ENCODE measurements around the gene GNAT1.
"Not testable (repeated sequence)": the region's sequence is repeated elsewhere in the genome, so short reads cannot be mapped to it uniquely, and the experiment has no call there.

Gene GNAT1

GRCh38 chr3:50207359-50208042 is 16.1 kb downstream of the GNAT1 start:
- Mint-ChIP-seq H3K27me3 (peaks cover 31% of the 10 kb centered on the region), H3K27ac (no peak overlapping the region), H3K4me3 (no peak overlapping the region), H3K4me1 (no peaks in the 10 kb centered on the region), H3K9me3 (no peaks in the 10 kb centered on the region), H3K36me3 (no peaks in the 10 kb centered on the region)
- no peak for DNase-seq (ENCODE audit: low spot score in 2 of 2)
- no peak for ATAC-seq (ENCODE audit: low read depth)

- H3K4me3 Mint-ChIP-seq, result no peak overlapping the region
- H3K4me1 Mint-ChIP-seq, result no peaks in the 10 kb centered on the region
- H3K9me3 Mint-ChIP-seq, result no peaks in the 10 kb centered on the region
- ATAC-seq (ENCODE audit: low read depth) (no peak), DNase-seq (ENCODE audit: low spot score in 2 of 2) (no peak)
- no peak overlapping the region for H3K27ac Mint-ChIP-seq
- no peaks in the 10 kb centered on the region for H3K36me3 Mint-ChIP-seq
- peaks cover 23% of the 10 kb centered on the region for H3K27me3 Mint-ChIP-seq
These were observed 17.4 kb downstream of the GNAT1 start for GRCh38 chr3:50208677-50209344.

- no peaks in the 10 kb centered on the region for H3K36me3 Mint-ChIP-seq
- no peaks in the 10 kb centered on the region for H3K9me3 Mint-ChIP-seq
- ATAC-seq (ENCODE audit: low read depth) (no peak), DNase-seq (ENCODE audit: low spot score in 2 of 2) (no peak)
- H3K27ac Mint-ChIP-seq, result no peak overlapping the region
- H3K4me3 Mint-ChIP-seq, result no peak overlapping the region
- H3K4me1 Mint-ChIP-seq, result no peaks in the 10 kb centered on the region
- H3K27me3 Mint-ChIP-seq, result peaks cover 18% of the 10 kb centered on the region
These were observed 18.7 kb downstream of the GNAT1 start for GRCh38 chr3:50210176-50210509.

- H3K4me3 Mint-ChIP-seq, result no peak overlapping the region
- DNase-seq (ENCODE audit: low spot score in 2 of 2), result no peak
- ATAC-seq (ENCODE audit: low read depth), result no peak
- H3K36me3 Mint-ChIP-seq, result no peaks in the 10 kb centered on the region
- H3K27ac Mint-ChIP-seq, result no peak overlapping the region
- no peaks in the 10 kb centered on the region for H3K9me3 Mint-ChIP-seq
- H3K4me1 Mint-ChIP-seq, result no peaks in the 10 kb centered on the region
- H3K27me3 Mint-ChIP-seq, result peaks cover 20% of the 10 kb centered on the region
These were observed 19.3 kb downstream of the GNAT1 start for GRCh38 chr3:50210510-50211367.

GRCh38 chr3:50211368-50211717 is 19.9 kb downstream of the GNAT1 start:
- not testable (repeated sequence) for H3K36me3 Mint-ChIP-seq; ATAC-seq (ENCODE audit: low read depth); H3K9me3 Mint-ChIP-seq; DNase-seq (ENCODE audit: low spot score in 2 of 2); H3K4me3 Mint-ChIP-seq; H3K27ac Mint-ChIP-seq; H3K4me1 Mint-ChIP-seq
- H3K27me3 Mint-ChIP-seq, result peaks cover 18% of the 10 kb centered on the region

- no peak for ATAC-seq (ENCODE audit: low read depth)
These were observed 20.5 kb downstream of the GNAT1 start for GRCh38 chr3:50211930-50212329.

GRCh38 chr3:50212502-50212901 is 21.1 kb downstream of the GNAT1 start:
- Mint-ChIP-seq H3K4me3 (no peak overlapping the region), H3K27me3 (peaks cover 12% of the 10 kb centered on the region), H3K9me3 (no peaks in the 10 kb centered on the region), H3K4me1 (no peaks in the 10 kb centered on the region), H3K27ac (no peak overlapping the region), H3K36me3 (no peaks in the 10 kb centered on the region)
- no peak for DNase-seq (ENCODE audit: low spot score in 2 of 2)
- no peak for ATAC-seq (ENCODE audit: low read depth)

More at GRCh38 chr3:50211930-50212329, 20.5 kb downstream of the GNAT1 start:
- Mint-ChIP-seq H3K27me3 (peaks cover 14% of the 10 kb centered on the region), H3K36me3 (no peaks in the 10 kb centered on the region), H3K4me3 (no peak overlapping the region), H3K9me3 (no peaks in the 10 kb centered on the region), H3K27ac (no peak overlapping the region), H3K4me1 (no peaks in the 10 kb centered on the region)
- DNase-seq (ENCODE audit: low spot score in 2 of 2), result no peak

GRCh38 chr3:50212971-50213370 is 21.6 kb downstream of the GNAT1 start:
- Mint-ChIP-seq H3K27ac (no peak overlapping the region), H3K36me3 (no peaks in the 10 kb centered on the region), H3K4me3 (no peak overlapping the region), H3K27me3 (peaks cover 12% of the 10 kb centered on the region), H3K4me1 (no peaks in the 10 kb centered on the region), H3K9me3 (no peaks in the 10 kb centered on the region)
- no peak for DNase-seq (ENCODE audit: low spot score in 2 of 2)
- ATAC-seq (ENCODE audit: low read depth), result no peak

- no peaks in the 10 kb centered on the region for H3K9me3 Mint-ChIP-seq
- H3K4me3 Mint-ChIP-seq, result no peak overlapping the region
- no peak for DNase-seq (ENCODE audit: low spot score in 2 of 2)
- no peak for ATAC-seq (ENCODE audit: low read depth)
- H3K4me1 Mint-ChIP-seq, result no peaks in the 10 kb centered on the region
- H3K27ac Mint-ChIP-seq, result no peak overlapping the region
- H3K36me3 Mint-ChIP-seq, result no peaks in the 10 kb centered on the region
- H3K27me3 Mint-ChIP-seq, result peaks cover 12% of the 10 kb centered on the region
These were observed 22.0 kb downstream of the GNAT1 start for GRCh38 chr3:50213373-50213772.

GRCh38 chr3:50214824-50215223 is 23.4 kb downstream of the GNAT1 start:
- ATAC-seq (ENCODE audit: low read depth) (no peak), DNase-seq (ENCODE audit: low spot score in 2 of 2) (no peak)
- no peaks in the 10 kb centered on the region for H3K4me1 Mint-ChIP-seq
- no peaks in the 10 kb centered on the region for H3K36me3 Mint-ChIP-seq
- peaks cover 12% of the 10 kb centered on the region for H3K27me3 Mint-ChIP-seq
- no peak overlapping the region for H3K4me3 Mint-ChIP-seq
- H3K27ac Mint-ChIP-seq, result no peak overlapping the region
- no peaks in the 10 kb centered on the region for H3K9me3 Mint-ChIP-seq

GRCh38 chr3:50215529-50215928 is 24.1 kb downstream of the GNAT1 start:
- no peak overlapping the region for H3K27ac Mint-ChIP-seq
- no peak for ATAC-seq (ENCODE audit: low read depth)
- H3K27me3 Mint-ChIP-seq, result peaks cover 12% of the 10 kb centered on the region
- no peak for DNase-seq (ENCODE audit: low spot score in 2 of 2)
- H3K36me3 Mint-ChIP-seq, result no peaks in the 10 kb centered on the region
- no peak overlapping the region for H3K4me3 Mint-ChIP-seq
- no peaks in the 10 kb centered on the region for H3K4me1 Mint-ChIP-seq
- no peaks in the 10 kb centered on the region for H3K9me3 Mint-ChIP-seq

GRCh38 chr3:50217681-50218080 is 26.3 kb downstream of the GNAT1 start:
- no peaks in the 10 kb centered on the region for H3K36me3 Mint-ChIP-seq
- peak overlapping the region; percentile 45 for H3K27ac Mint-ChIP-seq
- peaks cover 10% of the 10 kb centered on the region for H3K27me3 Mint-ChIP-seq
- no peaks in the 10 kb centered on the region for H3K4me1 Mint-ChIP-seq
- no peaks in the 10 kb centered on the region for H3K9me3 Mint-ChIP-seq
- ATAC-seq (ENCODE audit: low read depth), result no peak
- no peak overlapping the region for H3K4me3 Mint-ChIP-seq
- DNase-seq (ENCODE audit: low spot score in 2 of 2), result no peak

- no peak overlapping the region for H3K4me3 Mint-ChIP-seq
- H3K27me3 Mint-ChIP-seq, result peaks cover 11% of the 10 kb centered on the region
- H3K27ac Mint-ChIP-seq, result no peak overlapping the region
- no peaks in the 10 kb centered on the region for H3K4me1 Mint-ChIP-seq
- H3K9me3 Mint-ChIP-seq, result no peaks in the 10 kb centered on the region
- no peak for ATAC-seq (ENCODE audit: low read depth)
- DNase-seq (ENCODE audit: low spot score in 2 of 2), result no peak
- no peaks in the 10 kb centered on the region for H3K36me3 Mint-ChIP-seq
These were observed 27.0 kb downstream of the GNAT1 start for GRCh38 chr3:50218448-50218847.

- no peak overlapping the region for H3K27ac Mint-ChIP-seq
- no peaks in the 10 kb centered on the region for H3K36me3 Mint-ChIP-seq
- H3K4me1 Mint-ChIP-seq, result no peaks in the 10 kb centered on the region
- no peaks in the 10 kb centered on the region for H3K9me3 Mint-ChIP-seq
- DNase-seq (ENCODE audit: low spot score in 2 of 2), result no peak
- peaks cover 14% of the 10 kb centered on the region for H3K27me3 Mint-ChIP-seq
- ATAC-seq (ENCODE audit: low read depth), result no peak
- H3K4me3 Mint-ChIP-seq, result no peak overlapping the region
These were observed 27.9 kb downstream of the GNAT1 start for GRCh38 chr3:50219285-50219684.
